GM21390 (cell line): ENCODE results near the gene VOPP1.
A peak's percentile ranks its signal among the peaks of the same experiment; 100 is the strongest.

Experiments
- ATAC-seq: cut with Tn5 transposase; IDR thresholded peaks from one replicate; pipeline ENCODE4 v1.9.1; 2021; ENCODE audit not compliant: unreplicated experiment

The VOPP1 gene

GRCh38 chr7:55556031-55556430 lies 16.3 kb downstream of the VOPP1 start:
- ATAC-seq: peak; percentile 33

GRCh38 chr7:55555160-55555559 lies 17.1 kb downstream of the VOPP1 start:
- no peak for ATAC-seq

- ATAC-seq: no peak
Measured at GRCh38 chr7:55554038-55554437, 18.3 kb downstream of the VOPP1 start.

- ATAC-seq: no peak
Measured at GRCh38 chr7:55553024-55553345, 19.3 kb downstream of the VOPP1 start.

GRCh38 chr7:55552320-55553023 lies 19.8 kb downstream of the VOPP1 start:
- no peak for ATAC-seq

- no peak for ATAC-seq
Measured at GRCh38 chr7:55550841-55551537, 21.3 kb downstream of the VOPP1 start.

GRCh38 chr7:55550010-55550663 lies 22.2 kb downstream of the VOPP1 start:
- ATAC-seq: no peak

- peak; percentile 46 for ATAC-seq
Measured at GRCh38 chr7:55549457-55549856, 22.8 kb downstream of the VOPP1 start.

GRCh38 chr7:55548295-55548731 lies 24.0 kb downstream of the VOPP1 start:
- ATAC-seq: peak; percentile 37

- ATAC-seq: peak; percentile 36
Measured at GRCh38 chr7:55546814-55547213, 25.5 kb downstream of the VOPP1 start.

- no peak for ATAC-seq
Measured at GRCh38 chr7:55545496-55545895, 26.8 kb downstream of the VOPP1 start.

- no peak for ATAC-seq
Measured at GRCh38 chr7:55540226-55540858, 32.0 kb downstream of the VOPP1 start.

- no peak for ATAC-seq
Measured at GRCh38 chr7:55539380-55539779, 32.9 kb downstream of the VOPP1 start.

GRCh38 chr7:55538538-55538937 lies 33.8 kb downstream of the VOPP1 start:
- ATAC-seq: no peak

- ATAC-seq: no peak
Measured at GRCh38 chr7:55537458-55537990, 34.8 kb downstream of the VOPP1 start.

GRCh38 chr7:55536619-55537457 lies 35.5 kb downstream of the VOPP1 start:
- no peak for ATAC-seq

- ATAC-seq: no peak
Measured at GRCh38 chr7:55535617-55536016, 36.7 kb downstream of the VOPP1 start.

GRCh38 chr7:55534916-55535590 lies 37.2 kb downstream of the VOPP1 start:
- no peak for ATAC-seq

GRCh38 chr7:55534262-55534915 lies 37.9 kb downstream of the VOPP1 start:
- peak; percentile 67 for ATAC-seq

GRCh38 chr7:55533729-55534080 lies 38.6 kb downstream of the VOPP1 start:
- ATAC-seq: no peak
